HG03354 (cell line): Measurements from ENCODE around the gene SKI.
A peak's percentile ranks its signal among the peaks of the same experiment; 100 is the strongest.
"Not testable (repeated sequence)": the region's sequence is repeated elsewhere in the genome, so short reads cannot be mapped to it uniquely, and the experiment has no call there.

ENCODE experiments used
- ATAC-seq: cut with Tn5 transposase; IDR thresholded peaks from one replicate; pipeline ENCODE4 v1.9.1; 2021; ENCODE audit warnings: mild to moderate bottlenecking; ENCODE audit not compliant: unreplicated experiment, poor library complexity, severe bottlenecking

The SKI gene

DNA sequence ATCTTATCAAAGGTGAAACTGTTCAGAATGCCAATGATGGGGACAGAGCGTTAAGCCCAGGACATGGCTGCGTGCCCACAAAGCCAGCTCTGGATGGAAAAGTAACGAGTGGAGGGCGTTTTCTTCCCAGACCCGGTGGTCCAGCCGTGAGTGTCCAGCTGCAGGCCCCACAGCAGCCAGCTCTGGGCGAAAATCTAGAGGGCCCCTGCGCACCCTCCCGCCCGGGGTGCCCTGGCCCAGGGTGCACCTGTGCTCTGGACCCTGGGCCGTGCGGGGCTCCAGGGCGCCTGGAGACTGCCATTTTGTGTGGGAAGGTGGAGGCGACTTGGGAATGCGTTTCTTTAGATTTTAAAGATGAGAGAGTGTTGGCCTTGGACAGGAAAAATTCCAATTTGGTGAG, 58.8 kb downstream of the SKI start:
- no peak for ATAC-seq

DNA sequence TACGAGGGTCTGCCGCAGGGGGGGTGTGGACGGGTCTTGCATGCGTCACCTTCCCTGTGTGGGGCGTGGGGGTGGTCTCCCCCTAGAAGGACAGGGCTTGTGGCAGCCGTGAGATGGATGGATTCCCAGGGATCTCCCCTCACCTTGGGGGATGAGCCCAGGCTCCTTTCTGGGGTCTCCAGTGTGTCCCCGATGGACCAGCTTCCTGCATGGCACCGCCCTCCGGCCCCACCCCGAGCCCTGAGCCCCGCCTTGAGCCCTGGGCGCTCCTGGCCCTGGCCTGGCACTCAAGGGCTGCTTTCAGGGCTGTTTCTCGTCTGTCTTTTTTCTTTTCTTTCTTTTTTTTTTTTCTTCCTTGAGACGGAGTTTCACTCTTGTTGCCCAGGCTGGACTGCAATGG, 59.5 kb downstream of the SKI start:
- no peak for ATAC-seq

DNA sequence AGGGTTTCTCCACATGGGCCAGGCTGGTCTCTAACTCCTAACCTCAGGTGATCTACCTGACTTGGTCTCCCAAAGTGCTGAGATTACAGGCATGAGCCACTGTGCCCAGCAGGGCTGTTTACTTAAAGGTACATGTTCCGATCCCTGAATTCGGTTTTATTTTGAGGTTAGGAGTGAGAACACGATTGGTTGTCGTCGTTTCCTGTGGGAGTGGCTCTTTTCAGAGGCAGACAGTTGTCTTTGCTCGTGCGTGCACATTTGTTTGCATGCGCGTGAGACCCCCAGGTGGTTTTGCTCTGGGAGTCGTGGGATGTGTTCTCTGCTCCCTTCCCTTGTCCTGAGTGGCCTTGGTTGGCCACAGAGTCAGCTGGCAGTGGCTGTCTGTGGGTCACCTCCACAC, 60.2 kb downstream of the SKI start:
- no peak for ATAC-seq

DNA sequence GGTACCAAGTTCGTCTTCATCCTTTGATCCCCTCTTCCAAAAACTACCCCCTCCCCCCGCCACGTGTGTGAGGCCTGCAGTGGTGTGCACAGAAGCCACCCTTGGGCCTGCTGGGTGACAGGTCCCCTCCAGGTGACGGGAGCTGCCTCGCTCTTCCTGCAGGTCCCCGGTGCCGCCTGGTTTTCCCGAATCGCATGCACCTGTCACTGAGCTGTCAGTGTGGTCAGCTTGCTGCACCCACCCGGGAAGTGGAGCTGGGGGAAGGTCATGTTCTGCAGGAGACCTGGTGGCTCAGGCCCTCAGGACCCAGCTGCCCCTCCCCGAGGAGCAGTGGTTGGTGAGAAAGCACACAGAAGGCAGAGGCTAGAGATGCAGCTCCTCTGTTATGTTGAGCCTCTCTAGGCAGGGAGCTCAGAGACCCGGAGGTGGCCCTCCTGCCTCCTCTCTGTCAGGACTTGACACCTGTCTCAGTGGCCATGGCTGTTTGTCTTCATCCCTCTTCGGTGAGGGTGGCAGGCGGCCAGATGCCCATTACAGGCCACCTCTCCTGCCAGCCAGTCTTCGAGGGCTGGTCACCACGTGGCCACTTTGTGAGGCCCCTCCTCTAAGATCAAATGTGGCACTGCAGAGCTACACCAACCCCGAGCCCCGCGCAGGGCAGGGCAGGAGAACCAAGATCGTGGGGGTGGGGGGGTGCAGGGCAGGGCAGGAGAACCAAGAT, 60.9 kb downstream of the SKI start:
- ATAC-seq = no peak

GRCh38 chr1:2289607-2290006, 61.5 kb downstream of the SKI start:
- no peak for ATAC-seq

GRCh38 chr1:2290171-2290578, 62.1 kb downstream of the SKI start:
- ATAC-seq = peak; percentile 14

DNA sequence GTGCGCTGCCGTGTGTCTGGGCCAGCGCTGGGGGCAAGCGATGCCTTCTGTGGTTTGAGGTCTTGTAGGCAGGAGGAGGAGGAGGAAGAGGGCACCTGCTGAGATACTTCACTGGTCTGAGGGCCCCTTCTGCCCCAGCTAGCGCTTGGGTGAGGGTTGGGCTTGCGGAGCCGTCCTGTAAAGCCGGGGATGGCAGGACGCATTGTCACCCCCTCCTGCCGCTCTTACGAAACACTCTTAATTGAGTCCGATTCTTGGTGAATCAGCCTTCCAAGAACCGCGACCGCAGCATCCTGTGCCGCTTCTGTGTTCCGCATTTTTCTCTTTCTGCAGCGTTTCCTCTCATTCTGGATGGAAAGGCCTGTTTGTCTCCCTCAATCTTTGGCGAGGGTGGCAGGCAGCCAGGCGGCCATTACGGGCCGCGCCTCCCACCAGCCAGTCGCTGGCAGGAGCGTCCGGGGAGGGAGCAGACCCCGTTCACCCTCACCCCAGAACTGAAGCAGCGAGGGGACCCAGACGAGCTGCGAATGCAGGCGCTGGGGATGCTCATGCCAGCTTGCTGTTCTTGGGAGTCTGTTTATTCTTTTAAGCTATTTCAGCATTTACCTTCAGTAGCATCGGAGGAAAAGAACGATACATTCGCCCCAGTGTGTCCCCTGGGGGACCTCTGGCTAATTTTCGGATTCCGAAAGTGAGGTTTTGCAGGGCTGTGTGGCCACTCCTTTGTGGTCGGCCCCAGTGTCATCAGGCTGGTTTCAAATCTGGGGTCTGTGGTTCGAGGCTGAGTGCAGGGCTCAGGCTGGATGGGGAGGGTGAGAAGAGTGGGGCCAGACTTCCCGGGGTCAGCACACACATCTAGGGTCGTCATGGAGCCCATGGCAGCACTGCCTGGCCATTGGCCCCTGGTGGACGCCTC, 62.7 kb downstream of the SKI start:
- peak; percentile 66 for ATAC-seq

- ATAC-seq = no peak
Measured at GRCh38 chr1:2291577-2291976, 63.5 kb downstream of the SKI start.

DNA sequence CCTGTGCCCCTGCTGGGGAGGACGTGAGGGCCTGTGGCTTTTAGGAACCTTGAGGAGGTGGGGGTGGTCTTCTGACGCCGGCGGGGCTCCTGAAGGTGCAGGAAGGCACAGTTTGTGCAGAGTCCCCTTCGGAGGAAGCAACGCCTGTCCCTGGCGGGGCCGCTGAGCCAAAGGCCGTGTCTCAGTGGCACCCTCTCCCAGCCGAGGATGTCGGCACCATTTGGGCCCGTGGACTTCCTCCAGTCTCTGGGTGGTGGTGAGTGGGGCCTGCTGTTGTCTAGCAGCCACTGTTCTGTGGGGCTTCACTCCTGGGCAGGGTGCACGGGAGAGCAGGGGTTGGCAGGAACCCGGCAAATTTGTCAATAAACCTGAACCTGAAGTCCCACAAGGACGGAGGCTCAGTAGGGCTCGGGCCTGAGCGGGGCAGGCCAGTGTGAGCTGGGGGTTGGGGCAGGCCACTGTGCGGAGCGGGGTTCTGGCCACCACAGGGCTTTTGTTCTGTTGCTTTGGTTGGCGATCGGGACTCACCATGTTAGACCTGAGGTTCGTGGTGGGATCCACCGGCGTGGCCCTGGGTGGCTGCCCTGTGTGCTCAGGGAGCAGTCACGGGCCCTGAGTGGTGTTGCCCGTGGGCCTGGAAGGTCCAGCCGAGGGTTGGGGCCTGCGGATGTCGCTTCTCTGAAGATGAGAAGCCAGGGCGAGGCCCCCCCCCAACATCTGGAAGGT, 64.8 kb downstream of the SKI start:
- ATAC-seq = no peak

GRCh38 chr1:2294033-2294724, 66.1 kb downstream of the SKI start:
- ATAC-seq = no peak

- no peak for ATAC-seq
Measured at GRCh38 chr1:2294725-2295078, 66.6 kb downstream of the SKI start.

- ATAC-seq = no peak
Measured at GRCh38 chr1:2295526-2295925, 67.4 kb downstream of the SKI start.

DNA sequence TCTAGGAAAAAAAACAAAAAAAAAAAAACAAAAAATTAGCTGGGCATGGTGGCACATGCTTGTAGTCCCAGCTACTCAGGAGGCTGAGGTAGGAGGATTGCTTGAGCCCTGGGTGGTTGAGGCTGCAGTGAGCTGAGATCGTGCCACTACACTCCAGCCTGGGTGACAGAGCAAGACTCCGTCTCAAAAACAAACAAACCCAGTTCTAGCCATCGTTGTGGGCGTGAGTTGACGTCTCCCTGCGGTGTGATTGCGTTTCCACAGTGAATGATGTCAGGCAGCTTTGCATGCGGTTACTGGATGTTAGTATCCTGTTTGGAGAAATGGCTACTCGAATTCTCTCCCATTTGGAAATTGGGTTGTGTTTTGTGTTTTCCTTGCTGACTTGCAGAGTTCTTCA, 68.1 kb downstream of the SKI start:
- ATAC-seq = not testable (repeated sequence)

- ATAC-seq = no peak
Measured at GRCh38 chr1:2296614-2297013, 68.5 kb downstream of the SKI start.

DNA sequence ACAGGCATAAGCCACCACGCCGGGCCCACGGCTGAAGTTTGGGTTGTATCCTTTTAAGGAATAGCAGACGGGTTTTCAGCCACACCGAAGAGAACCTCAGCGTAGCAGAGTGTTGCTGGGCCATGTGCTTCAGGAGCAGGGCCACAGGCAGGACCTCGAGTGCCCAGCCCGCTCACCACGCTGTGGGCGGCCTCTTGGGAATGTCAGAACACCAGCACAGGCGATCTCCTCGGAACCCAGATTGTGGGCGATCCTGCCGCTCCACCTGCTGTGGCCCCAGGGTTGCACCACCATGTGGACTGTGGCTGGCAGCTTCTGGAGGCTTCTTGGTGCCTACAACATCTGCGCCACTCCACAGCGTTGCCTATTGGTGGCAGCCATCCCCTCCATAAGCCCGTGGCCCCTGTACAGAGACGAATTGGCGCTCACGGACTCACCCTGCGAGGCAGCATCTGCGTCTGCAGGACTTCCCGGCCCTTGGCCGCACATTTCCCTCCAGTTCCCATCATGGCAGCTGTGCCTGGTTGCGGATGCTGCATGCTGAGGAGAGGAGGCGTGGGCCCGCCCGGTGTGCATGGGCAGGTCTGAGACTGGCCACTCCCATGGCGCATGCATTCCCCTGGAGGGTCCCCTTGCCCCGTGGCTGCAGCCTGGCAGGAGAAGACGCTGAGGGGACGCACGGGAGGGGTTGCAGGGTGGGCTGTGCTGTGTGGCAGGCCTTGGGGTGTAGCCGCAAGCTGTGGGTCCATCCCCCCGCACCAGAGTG, 69.3 kb downstream of the SKI start:
- no peak for ATAC-seq

- no peak for ATAC-seq
Measured at GRCh38 chr1:2298685-2299084, 70.6 kb downstream of the SKI start.

DNA sequence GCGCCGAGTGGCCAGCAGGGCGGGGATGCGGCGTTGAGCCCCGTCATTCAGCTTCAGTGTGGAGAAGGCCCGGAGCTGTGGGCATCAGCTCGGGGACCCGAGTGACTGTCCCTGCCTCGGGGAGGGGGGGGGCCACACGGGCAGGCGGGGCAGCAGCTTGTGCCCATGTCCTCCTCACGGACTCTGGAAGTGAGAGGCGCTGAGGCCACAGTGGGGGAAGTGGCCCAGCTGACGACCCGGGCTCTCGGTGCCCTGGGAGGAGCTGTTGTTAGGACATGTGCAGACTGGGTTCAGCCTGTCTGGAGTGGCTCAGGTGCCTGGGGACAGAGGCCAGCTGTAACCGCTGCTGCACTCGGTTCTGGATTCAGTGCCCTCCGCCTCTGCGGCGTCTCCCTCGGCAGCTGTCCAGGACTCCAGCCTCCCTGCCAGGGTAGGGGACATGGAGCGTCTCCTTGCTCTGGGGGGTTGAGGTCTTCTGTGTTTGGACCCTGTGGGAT, 71.1 kb downstream of the SKI start:
- no peak for ATAC-seq

GRCh38 chr1:2300004-2300771, 72.1 kb downstream of the SKI start:
- peak; percentile 83 for ATAC-seq
